Keratinocyte (primary cell): ENCODE measurements around the gene TTC28. TPM values are rescaled to one million over a fixed set of nuclear protein-coding genes. Genes with fewer than 3 reads are reported as not detected.

Experiments used
- DNase-seq: peaks from one replicate; pipeline ENCODE4 v3.0.0-alpha.2; 2011; ENCODE audit warnings: low read depth, missing footprints, low spot score
- FAIRE-seq: peaks from 2 replicates; lab custom pipeline; 2011; peaks lifted over from hg19 to GRCh38; lab: Jason Lieb, UNC
- H2AFZ ChIP-seq: 2 replicates; pipeline ENCODE4 v1.6.0; 2012; ENCODE audit warnings: low read length, control low read depth, inconsistent platforms; ENCODE audit not compliant: control insufficient read depth
- H3K27ac ChIP-seq: 2 replicates; pipeline ENCODE4 v1.5.1; 2011; ENCODE audit warnings: low read length; ENCODE audit not compliant: control insufficient read depth, insufficient read depth
- H3K27me3 ChIP-seq: 3 replicates; pipeline ENCODE4 v1.6.0; 2011; ENCODE audit warnings: low read length; ENCODE audit not compliant: control insufficient read depth, insufficient read depth; ENCODE audit errors: extremely low read depth
- H3K36me3 ChIP-seq, 2 experiments: 2 replicates in 1 of 2; 3 replicates in 1 of 2; pipeline ENCODE4 v1.5.1; 2011; ENCODE audit warnings: low read length in 2 of 2, mild to moderate bottlenecking in 1 of 2; ENCODE audit not compliant: control insufficient read depth in 2 of 2, insufficient read depth in 2 of 2; ENCODE audit errors: extremely low read depth in 1 of 2
- H3K4me1 ChIP-seq: 3 replicates; pipeline ENCODE4 v1.5.1; 2011; ENCODE audit warnings: low read length; ENCODE audit not compliant: control insufficient read depth, insufficient read depth; ENCODE audit errors: extremely low read depth
- H3K4me2 ChIP-seq: 3 replicates; pipeline ENCODE4 v1.6.0; 2011; ENCODE audit warnings: low read depth, low read length; ENCODE audit not compliant: control insufficient read depth, insufficient read depth; ENCODE audit errors: extremely low read depth
- H3K4me3 ChIP-seq, 3 experiments: fragments of 200-600 bp in 1 of 3; sonication (generic) in 1 of 3; 2 replicates in 2 of 3; 3 replicates in 1 of 3; pipeline ENCODE4 v1.5.1; 2011 to 2016; ENCODE audit warnings: low read length in 3 of 3, mild to moderate bottlenecking in 3 of 3, control low read depth in 2 of 3, inconsistent platforms in 1 of 3, low read depth in 1 of 3, mixed read lengths in 1 of 3, mixed run types in 1 of 3, moderate library complexity in 1 of 3; ENCODE audit not compliant: control insufficient read depth in 2 of 3, insufficient read depth in 2 of 3; ENCODE audit errors: extremely low read depth in 1 of 3
- H3K79me2 ChIP-seq: 2 replicates; pipeline ENCODE4 v1.6.0; 2012; ENCODE audit warnings: low read length; ENCODE audit not compliant: control insufficient read depth, insufficient read depth
- H3K9ac ChIP-seq: 3 replicates; pipeline ENCODE4 v1.6.0; 2011; ENCODE audit warnings: low read length; ENCODE audit not compliant: control insufficient read depth, insufficient read depth; ENCODE audit errors: extremely low read depth
- H3K9me1 ChIP-seq: 3 replicates; pipeline ENCODE4 v1.6.0; 2011; ENCODE audit warnings: low read length; ENCODE audit not compliant: control insufficient read depth, insufficient read depth; ENCODE audit errors: extremely low read depth
- H3K9me3 ChIP-seq: 2 replicates; pipeline ENCODE4 v1.5.1; 2012; ENCODE audit warnings: low read depth, low read length; ENCODE audit not compliant: control insufficient read depth
- H4K20me1 ChIP-seq: 3 replicates; pipeline ENCODE4 v1.6.0; 2011; ENCODE audit warnings: low read length; ENCODE audit not compliant: control insufficient read depth, insufficient read depth; ENCODE audit errors: extremely low read depth
- EZH2 ChIP-seq: IDR thresholded peaks from one replicate; pipeline ENCODE4 v1.6.1; 2012; ENCODE audit warnings: inconsistent platforms, mild to moderate bottlenecking, low read length, moderate library complexity
- dilution Hi-C: fragments of 300-500 bp; cut with MboI; formaldehyde crosslinking; loops from one replicate; pipeline ENCODE4 v1.7.0; 2020; ENCODE audit warnings: low sequenced_read_pairs; ENCODE audit not compliant: extremely low pct_ligation_motif_present
- polyA plus RNA-seq, 5 experiments: library from polyadenylated mRNA; depleted of rRNA in 3 of 5; stranded (reverse) in 3 of 5; stranded (forward) in 1 of 5; unstranded in 1 of 5; fragments of >200 nt; gene quantifications; 1 replicate in 1 of 5; 2 replicates in 3 of 5; 3 replicates in 1 of 5; pipeline versions ENCODE4 v1.2.1 to v1.2.3, GENCODE V29; 2011 to 2012; ENCODE audit warnings: missing spikeins in 2 of 5, low read depth in 1 of 5, low replicate concordance in 1 of 5
- TF ChIP-seq, protein P1 (sequence below), 3 experiments: IDR thresholded peaks in 1 of 3; conservative IDR thresholded peaks in 1 of 3; optimal IDR thresholded peaks in 1 of 3; 2 replicates in 2 of 3; 3 replicates in 1 of 3; pipeline versions ENCODE3 to v1.5.1; 2011; ENCODE audit warnings: low read length in 3 of 3, mild to moderate bottlenecking in 3 of 3, moderate library complexity in 2 of 3, control low read depth in 1 of 3, inconsistent platforms in 1 of 3; ENCODE audit not compliant: insufficient read depth in 2 of 3; ENCODE audit errors: extremely low read depth in 1 of 3

The TTC28 gene
- polyA plus RNA-seq, 1 donor (not counting 4 experiments of a cell fraction or from before 2014, with no cell fraction given) = 0.66 TPM

GRCh38 chr22:28417431-28417830 lies 262.2 kb downstream of the TTC28 start:
- Histone ChIP-seq H3K36me3 (no peaks in the 10 kb centered on the region), H3K9me1 (no peaks in the 10 kb centered on the region), H4K20me1 (no peaks in the 10 kb centered on the region), H2AFZ (no peak overlapping the region), H3K9me3 (no peaks in the 10 kb centered on the region), H3K4me3 (no peak overlapping the region), H3K4me1 (peaks cover 7% of the 10 kb centered on the region), H3K9ac (no peak overlapping the region), H3K27me3 (peaks cover under 1% of the 10 kb centered on the region), H3K27ac (no peak overlapping the region), H3K4me2 (no peak overlapping the region), H3K79me2 (no peaks in the 10 kb centered on the region)
- no peak for FAIRE-seq
- TF ChIP-seq EZH2 = no peak
- TF ChIP-seq, protein P1, sequence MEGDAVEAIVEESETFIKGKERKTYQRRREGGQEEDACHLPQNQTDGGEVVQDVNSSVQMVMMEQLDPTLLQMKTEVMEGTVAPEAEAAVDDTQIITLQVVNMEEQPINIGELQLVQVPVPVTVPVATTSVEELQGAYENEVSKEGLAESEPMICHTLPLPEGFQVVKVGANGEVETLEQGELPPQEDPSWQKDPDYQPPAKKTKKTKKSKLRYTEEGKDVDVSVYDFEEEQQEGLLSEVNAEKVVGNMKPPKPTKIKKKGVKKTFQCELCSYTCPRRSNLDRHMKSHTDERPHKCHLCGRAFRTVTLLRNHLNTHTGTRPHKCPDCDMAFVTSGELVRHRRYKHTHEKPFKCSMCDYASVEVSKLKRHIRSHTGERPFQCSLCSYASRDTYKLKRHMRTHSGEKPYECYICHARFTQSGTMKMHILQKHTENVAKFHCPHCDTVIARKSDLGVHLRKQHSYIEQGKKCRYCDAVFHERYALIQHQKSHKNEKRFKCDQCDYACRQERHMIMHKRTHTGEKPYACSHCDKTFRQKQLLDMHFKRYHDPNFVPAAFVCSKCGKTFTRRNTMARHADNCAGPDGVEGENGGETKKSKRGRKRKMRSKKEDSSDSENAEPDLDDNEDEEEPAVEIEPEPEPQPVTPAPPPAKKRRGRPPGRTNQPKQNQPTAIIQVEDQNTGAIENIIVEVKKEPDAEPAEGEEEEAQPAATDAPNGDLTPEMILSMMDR (optimal IDR thresholded peaks at IDR 0.05 in 1 of 3, IDR thresholded peaks at IDR 0.05 in 1 of 3, conservative IDR thresholded peaks at IDR 0.05 in 1 of 3; ENCODE audit: extremely low read depth in 1 of 3, insufficient read depth in 2 of 3, low read length in 3 of 3) = no peak
- no peak for DNase-seq
- dilution Hi-C loops = no loop called here

DNA sequence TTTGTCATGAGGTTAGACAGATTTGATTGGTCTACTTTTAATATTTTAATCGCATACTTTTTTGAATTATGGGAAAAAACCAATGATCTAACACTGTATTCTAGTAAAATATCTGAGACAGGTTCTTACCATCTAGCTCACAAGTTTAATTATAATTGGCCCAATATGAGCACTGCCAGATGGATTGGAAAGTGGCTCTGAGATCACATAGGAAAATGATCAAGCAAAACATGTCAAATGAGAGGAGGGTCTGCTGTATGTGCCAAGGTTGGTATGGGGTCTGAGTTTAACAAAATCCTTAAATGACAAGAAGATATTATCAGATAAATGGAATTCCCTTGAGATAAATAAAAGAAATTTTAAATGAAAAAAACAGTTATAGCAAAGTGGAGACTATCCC lies 264.7 kb downstream of the TTC28 start:
- DNase-seq = no peak
- H3K36me3 ChIP-seq = no peaks in the 10 kb centered on the region
- no peaks in the 10 kb centered on the region for H4K20me1 ChIP-seq
- no peak overlapping the region for H3K4me2 ChIP-seq
- TF ChIP-seq EZH2 = no peak
- TF ChIP-seq, protein P1 (optimal IDR thresholded peaks at IDR 0.05 in 1 of 3, IDR thresholded peaks at IDR 0.05 in 1 of 3, conservative IDR thresholded peaks at IDR 0.05 in 1 of 3; ENCODE audit: extremely low read depth in 1 of 3, insufficient read depth in 2 of 3, low read length in 3 of 3) = no peak
- no peak overlapping the region for H3K4me3 ChIP-seq
- H3K9me3 ChIP-seq = no peaks in the 10 kb centered on the region
- no peaks in the 10 kb centered on the region for H3K4me1 ChIP-seq
- peaks cover 5% of the 10 kb centered on the region for H3K27me3 ChIP-seq
- H3K9me1 ChIP-seq = no peaks in the 10 kb centered on the region
- FAIRE-seq = no peak
- H3K9ac ChIP-seq = no peak overlapping the region
- no peaks in the 10 kb centered on the region for H3K79me2 ChIP-seq
- no peak overlapping the region for H3K27ac ChIP-seq
- no peak overlapping the region for H2AFZ ChIP-seq
- dilution Hi-C loops = no loop called here
